ENCODE measurements around the gene GMDS. TPM values are rescaled to one million over a fixed set of nuclear protein-coding genes. Genes with fewer than 3 reads are reported as not detected.

GMDS gene
- total RNA-seq, 2 donors from 2014 or later = 25.4 to 29.5 TPM

DNA sequence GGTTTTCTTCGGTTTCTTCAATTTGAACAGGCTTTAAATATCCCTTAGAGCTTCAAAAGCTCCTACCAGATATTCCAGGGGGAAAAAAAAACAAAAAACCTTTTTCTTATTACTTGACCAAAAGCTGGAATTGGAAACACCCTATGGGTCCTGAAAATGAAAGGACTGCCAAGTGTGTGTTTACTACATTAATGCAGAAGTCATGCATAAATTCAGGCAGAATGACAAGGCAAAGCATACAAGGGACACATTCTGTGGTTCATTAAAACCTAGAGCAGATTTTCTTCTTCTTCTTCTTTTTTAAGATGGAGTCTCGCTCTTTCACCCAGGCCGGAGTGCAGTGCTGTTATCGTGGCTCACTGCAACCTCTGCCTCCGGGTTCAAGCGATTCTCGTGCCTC, 119.1 kb downstream of the GMDS start:
- no peak overlapping the region for H3K4me3 Mint-ChIP-seq

DNA sequence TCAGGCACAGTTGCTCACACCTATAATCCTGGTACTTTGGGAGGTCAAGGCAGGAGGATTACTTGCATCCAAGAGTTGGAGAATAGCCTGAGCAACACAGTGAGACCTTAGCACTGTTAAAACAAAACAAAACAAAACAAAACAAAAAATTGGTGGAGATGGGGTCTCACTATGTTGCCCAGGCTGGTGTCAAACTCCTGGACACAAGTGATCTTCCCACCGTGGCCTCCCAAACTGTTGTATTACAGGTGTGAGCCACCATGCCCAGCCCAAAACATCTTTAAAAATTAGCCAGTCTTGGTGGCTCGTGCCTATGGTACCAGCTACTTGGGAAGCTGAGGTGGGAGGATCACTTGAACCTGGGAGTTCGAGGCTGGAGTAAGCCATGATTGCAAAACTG, 120.2 kb downstream of the GMDS start:
- no peak overlapping the region for H3K27ac ChIP-seq (ENCODE audit: low read depth, low read length)
- Mint-ChIP-seq H3K4me3 (no peak overlapping the region), H3K27ac (no peak overlapping the region), H3K27me3 (ENCODE audit: insufficient read depth) (no peaks in the 10 kb centered on the region), H3K9me3 (no peaks in the 10 kb centered on the region), H3K4me1 (peaks cover 6% of the 10 kb centered on the region), H3K36me3 (ENCODE audit: low read depth) (no peaks in the 10 kb centered on the region)
- no peaks in the 10 kb centered on the region for H3K9me3 ChIP-seq (ENCODE audit: control insufficient read depth, low read length)
- 93 to 100% methylated on average over 2 to 3 of the region's 3 CpGs for WGBS, 2 experiments (ENCODE audit: insufficient coverage in 1 of 2, insufficient read length in 1 of 2)
- H3K36me3 ChIP-seq (ENCODE audit: control insufficient read depth, insufficient read depth, low read length) = no peaks in the 10 kb centered on the region
- no peak overlapping the region for H3K9ac ChIP-seq (ENCODE audit: extremely low read depth, low read length, poor library complexity, severe bottlenecking)
- TF ChIP-seq, protein P1, sequence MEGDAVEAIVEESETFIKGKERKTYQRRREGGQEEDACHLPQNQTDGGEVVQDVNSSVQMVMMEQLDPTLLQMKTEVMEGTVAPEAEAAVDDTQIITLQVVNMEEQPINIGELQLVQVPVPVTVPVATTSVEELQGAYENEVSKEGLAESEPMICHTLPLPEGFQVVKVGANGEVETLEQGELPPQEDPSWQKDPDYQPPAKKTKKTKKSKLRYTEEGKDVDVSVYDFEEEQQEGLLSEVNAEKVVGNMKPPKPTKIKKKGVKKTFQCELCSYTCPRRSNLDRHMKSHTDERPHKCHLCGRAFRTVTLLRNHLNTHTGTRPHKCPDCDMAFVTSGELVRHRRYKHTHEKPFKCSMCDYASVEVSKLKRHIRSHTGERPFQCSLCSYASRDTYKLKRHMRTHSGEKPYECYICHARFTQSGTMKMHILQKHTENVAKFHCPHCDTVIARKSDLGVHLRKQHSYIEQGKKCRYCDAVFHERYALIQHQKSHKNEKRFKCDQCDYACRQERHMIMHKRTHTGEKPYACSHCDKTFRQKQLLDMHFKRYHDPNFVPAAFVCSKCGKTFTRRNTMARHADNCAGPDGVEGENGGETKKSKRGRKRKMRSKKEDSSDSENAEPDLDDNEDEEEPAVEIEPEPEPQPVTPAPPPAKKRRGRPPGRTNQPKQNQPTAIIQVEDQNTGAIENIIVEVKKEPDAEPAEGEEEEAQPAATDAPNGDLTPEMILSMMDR (conservative IDR thresholded peaks at IDR 0.05) = no peak
- H3K4me1 ChIP-seq (ENCODE audit: control insufficient read depth, insufficient read depth, low read length) = peaks cover 8% of the 10 kb centered on the region
- H3K4me3 ChIP-seq (ENCODE audit: low read length) = no peak overlapping the region
- H3K27me3 ChIP-seq (ENCODE audit: control insufficient read depth, insufficient read depth, low read length, poor library complexity, severe bottlenecking) = no peaks in the 10 kb centered on the region
- DNase-seq = no peak

More for the DNA sequence above, 119.1 kb downstream of the GMDS start:
- Mint-ChIP-seq H3K27ac (no peak overlapping the region), H3K9me3 (no peaks in the 10 kb centered on the region), H3K4me1 (peaks cover 6% of the 10 kb centered on the region), H3K27me3 (ENCODE audit: insufficient read depth) (no peaks in the 10 kb centered on the region), H3K36me3 (ENCODE audit: low read depth) (no peaks in the 10 kb centered on the region)
- no peak overlapping the region for H3K27ac ChIP-seq (ENCODE audit: low read depth, low read length)
- peaks cover 8% of the 10 kb centered on the region for H3K4me1 ChIP-seq (ENCODE audit: control insufficient read depth, insufficient read depth, low read length)
- no peak for DNase-seq
- no peaks in the 10 kb centered on the region for H3K36me3 ChIP-seq (ENCODE audit: control insufficient read depth, insufficient read depth, low read length)
- no peaks in the 10 kb centered on the region for H3K9me3 ChIP-seq (ENCODE audit: control insufficient read depth, low read length)
- no peaks in the 10 kb centered on the region for H3K27me3 ChIP-seq (ENCODE audit: control insufficient read depth, insufficient read depth, low read length, poor library complexity, severe bottlenecking)
- 94 to 98% methylated on average over 7 of the region's 7 CpGs for WGBS, 2 experiments (ENCODE audit: insufficient coverage in 1 of 2, insufficient read length in 1 of 2)
- TF ChIP-seq, protein P1 (conservative IDR thresholded peaks at IDR 0.05) = no peak
- H3K9ac ChIP-seq (ENCODE audit: extremely low read depth, low read length, poor library complexity, severe bottlenecking) = no peak overlapping the region
- H3K4me3 ChIP-seq (ENCODE audit: low read length) = no peak overlapping the region

DNA sequence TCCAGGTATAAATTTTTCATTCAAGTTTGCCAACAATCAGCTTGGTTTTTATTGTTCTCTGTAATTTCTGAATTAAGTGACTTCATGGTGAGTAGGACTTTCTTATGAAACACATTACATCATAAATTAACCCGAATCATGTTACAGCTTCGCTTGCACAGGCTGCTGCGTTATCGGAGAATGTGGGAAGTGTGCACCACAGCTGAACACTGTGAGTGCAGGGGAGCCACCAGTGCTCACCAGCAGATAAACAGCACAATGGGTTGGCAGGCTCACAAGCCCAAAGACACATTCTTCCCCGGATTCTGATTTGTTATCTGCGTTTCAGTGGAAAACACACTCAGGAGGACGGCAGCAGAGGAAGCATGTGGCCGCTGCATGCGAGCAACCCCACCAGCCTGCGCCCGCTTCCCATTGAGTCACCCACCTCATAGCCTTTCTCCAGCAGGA, 121.1 kb downstream of the GMDS start:
- Histone ChIP-seq H3K27me3 (ENCODE audit: control insufficient read depth, insufficient read depth, low read length, poor library complexity, severe bottlenecking) (no peaks in the 10 kb centered on the region), H3K9me3 (ENCODE audit: control insufficient read depth, low read length) (no peaks in the 10 kb centered on the region), H3K9ac (ENCODE audit: extremely low read depth, low read length, poor library complexity, severe bottlenecking) (no peak overlapping the region), H3K4me3 (ENCODE audit: low read length) (no peak overlapping the region), H3K4me1 (ENCODE audit: control insufficient read depth, insufficient read depth, low read length) (peaks cover 8% of the 10 kb centered on the region), H3K27ac (ENCODE audit: low read depth, low read length) (no peak overlapping the region), H3K36me3 (ENCODE audit: control insufficient read depth, insufficient read depth, low read length) (no peaks in the 10 kb centered on the region)
- Mint-ChIP-seq H3K4me1 (peaks cover 9% of the 10 kb centered on the region), H3K27me3 (ENCODE audit: insufficient read depth) (no peaks in the 10 kb centered on the region), H3K9me3 (no peaks in the 10 kb centered on the region), H3K27ac (no peak overlapping the region), H3K4me3 (no peak overlapping the region), H3K36me3 (ENCODE audit: low read depth) (no peaks in the 10 kb centered on the region)
- WGBS, 2 experiments (ENCODE audit: insufficient coverage in 1 of 2, insufficient read length in 1 of 2) = 89 to 96% methylated on average over 5 to 11 of the region's 11 CpGs
- TF ChIP-seq, protein P1 (conservative IDR thresholded peaks at IDR 0.05) = no peak
- no peak for DNase-seq

Measured in endodermal cell (in vitro differentiated cells).